ENCODE measurements around the gene CDC42BPB. TPM values are rescaled to one million over a fixed set of nuclear protein-coding genes. Genes with fewer than 3 reads are reported as not detected.

The CDC42BPB gene
- total RNA-seq, 1 experiment from 2014 or later: 82.7 TPM

DNA sequence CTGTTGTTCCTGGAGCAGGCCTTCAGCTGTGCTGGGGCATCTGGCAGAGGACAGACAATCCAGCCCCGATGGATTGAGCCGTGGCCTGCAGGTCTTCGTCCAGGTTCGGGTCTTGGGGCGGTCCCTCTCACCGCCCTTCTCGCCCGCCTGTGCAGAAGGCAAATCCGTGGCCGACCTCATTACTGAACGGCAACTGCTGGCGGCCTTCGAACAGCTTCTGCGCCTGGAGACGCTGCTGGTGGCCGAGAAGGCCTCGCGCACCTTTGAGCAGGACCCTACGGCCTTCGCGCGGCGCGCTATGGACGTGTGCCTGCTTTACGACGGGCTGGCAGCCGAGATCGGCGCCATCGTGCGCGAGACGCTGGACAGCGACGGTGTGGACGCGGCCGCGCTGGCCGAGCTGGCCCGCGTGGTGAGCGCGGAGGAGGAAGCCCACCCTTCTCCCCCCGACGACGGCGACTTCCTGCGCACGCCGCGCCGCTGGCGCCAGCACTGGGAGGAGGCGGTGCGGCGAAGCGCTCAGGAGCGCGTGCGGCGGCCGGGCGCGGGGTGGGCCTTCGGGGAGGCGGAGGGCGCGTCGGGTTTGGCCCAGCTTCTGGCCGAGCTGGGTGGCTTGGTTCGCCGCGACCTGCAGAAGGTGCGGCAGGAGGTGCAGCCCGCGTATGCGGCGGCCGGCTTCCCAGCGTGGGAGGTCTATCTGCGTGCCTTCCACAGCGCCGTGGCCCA lies 44.8 kb upstream of the CDC42BPB start:
- no TSS peak for BruUV-seq (replicated peaks)
- ChIA-PET POLR2A (no interaction called here), CTCF (interaction anchor here (0.7 to 2.7 kb wide), 4 partner anchors 27 to 285 kb away, joined by 3 to 17 read pairs (median 6); no protein-coding TSS in a partner anchor)
- Mint-ChIP-seq H3K36me3 (ENCODE audit: insufficient read depth, unreplicated experiment) (no peaks in the 10 kb centered on the region), H3K4me3 (ENCODE audit: unreplicated experiment) (no peak overlapping the region), H3K9me3 (ENCODE audit: unreplicated experiment) (no peaks in the 10 kb centered on the region), H3K27ac (ENCODE audit: low read depth, unreplicated experiment) (no peak overlapping the region), H3K27me3 (ENCODE audit: insufficient read depth, unreplicated experiment) (peaks cover 13% of the 10 kb centered on the region), H3K4me1 (ENCODE audit: insufficient read depth, unreplicated experiment) (peaks cover 4% of the 10 kb centered on the region)
- no peak for DNase-seq (ENCODE audit: unreplicated experiment)
- TF ChIP-seq, protein P1, sequence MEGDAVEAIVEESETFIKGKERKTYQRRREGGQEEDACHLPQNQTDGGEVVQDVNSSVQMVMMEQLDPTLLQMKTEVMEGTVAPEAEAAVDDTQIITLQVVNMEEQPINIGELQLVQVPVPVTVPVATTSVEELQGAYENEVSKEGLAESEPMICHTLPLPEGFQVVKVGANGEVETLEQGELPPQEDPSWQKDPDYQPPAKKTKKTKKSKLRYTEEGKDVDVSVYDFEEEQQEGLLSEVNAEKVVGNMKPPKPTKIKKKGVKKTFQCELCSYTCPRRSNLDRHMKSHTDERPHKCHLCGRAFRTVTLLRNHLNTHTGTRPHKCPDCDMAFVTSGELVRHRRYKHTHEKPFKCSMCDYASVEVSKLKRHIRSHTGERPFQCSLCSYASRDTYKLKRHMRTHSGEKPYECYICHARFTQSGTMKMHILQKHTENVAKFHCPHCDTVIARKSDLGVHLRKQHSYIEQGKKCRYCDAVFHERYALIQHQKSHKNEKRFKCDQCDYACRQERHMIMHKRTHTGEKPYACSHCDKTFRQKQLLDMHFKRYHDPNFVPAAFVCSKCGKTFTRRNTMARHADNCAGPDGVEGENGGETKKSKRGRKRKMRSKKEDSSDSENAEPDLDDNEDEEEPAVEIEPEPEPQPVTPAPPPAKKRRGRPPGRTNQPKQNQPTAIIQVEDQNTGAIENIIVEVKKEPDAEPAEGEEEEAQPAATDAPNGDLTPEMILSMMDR (IDR thresholded peaks at IDR 0.05; ENCODE audit: unreplicated experiment): no peak
- intact Hi-C loops (cut with micrococcal nuclease): no loop called here

- no peaks in the 10 kb centered on the region for H3K9me3 Mint-ChIP-seq (ENCODE audit: unreplicated experiment)
- BruUV-seq (replicated peaks): no TSS peak
- H3K36me3 Mint-ChIP-seq (ENCODE audit: insufficient read depth, unreplicated experiment): no peaks in the 10 kb centered on the region
- TF ChIP-seq, protein P1 (IDR thresholded peaks at IDR 0.05; ENCODE audit: unreplicated experiment): no peak
- H3K27me3 Mint-ChIP-seq (ENCODE audit: insufficient read depth, unreplicated experiment): peaks cover 13% of the 10 kb centered on the region
- ChIA-PET CTCF (interaction anchor here (0.6 to 2.7 kb wide), 8 partner anchors 9 to 477 kb away, joined by 3 to 17 read pairs (median 3); no protein-coding TSS in a partner anchor), POLR2A (interaction anchor here (1.1 kb wide), 1 partner anchor 160 kb away, joined by 7 read pairs; no protein-coding TSS in a partner anchor)
- peaks cover 4% of the 10 kb centered on the region for H3K4me1 Mint-ChIP-seq (ENCODE audit: insufficient read depth, unreplicated experiment)
- H3K27ac Mint-ChIP-seq (ENCODE audit: low read depth, unreplicated experiment): no peak overlapping the region
- H3K4me3 Mint-ChIP-seq (ENCODE audit: unreplicated experiment): no peak overlapping the region
- intact Hi-C loops (cut with micrococcal nuclease): no loop called here
- no peak for DNase-seq (ENCODE audit: unreplicated experiment)
These were observed 44.1 kb upstream of the CDC42BPB start for GRCh38 chr14:103101257-103101962.

DNA sequence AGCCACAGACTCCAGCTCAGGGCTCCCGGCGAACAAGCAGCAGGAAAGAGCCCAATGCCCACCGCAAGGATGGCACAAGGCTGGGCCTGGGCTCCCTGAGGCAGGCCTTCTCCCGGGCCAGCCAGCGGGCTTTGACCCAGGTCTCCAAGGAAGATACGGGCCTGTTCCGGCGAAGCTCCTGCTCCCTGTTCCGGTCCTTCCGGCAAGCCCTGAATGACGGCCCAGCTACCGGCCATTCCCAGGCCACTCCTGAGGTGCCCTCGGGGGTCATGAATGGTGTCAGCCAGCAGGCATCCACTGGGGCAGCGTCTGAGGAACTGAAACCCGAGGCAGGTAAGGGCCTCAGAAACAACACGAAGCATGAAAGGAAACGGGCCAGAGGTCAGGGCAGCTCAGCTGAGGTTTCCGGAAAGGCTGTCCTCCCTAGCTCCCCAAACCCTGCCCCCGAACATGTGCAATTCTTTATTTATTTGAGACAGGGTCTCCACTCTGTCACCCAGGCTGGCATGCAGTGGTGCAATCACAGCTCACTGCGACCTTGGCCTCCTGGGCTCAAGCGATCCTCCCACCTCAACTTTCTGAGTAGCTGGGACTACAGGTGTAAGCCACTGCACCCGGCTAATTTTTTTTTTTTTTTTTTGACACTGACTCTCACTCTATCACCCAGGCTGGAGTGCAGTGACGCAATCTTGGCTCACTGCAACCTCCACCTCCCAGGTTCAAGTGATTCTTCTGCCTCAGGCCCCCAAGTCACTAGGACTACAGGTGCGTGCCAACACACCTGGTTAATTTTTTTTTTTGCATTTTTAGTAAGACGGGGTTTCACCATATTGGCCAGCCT lies 43.2 kb upstream of the CDC42BPB start:
- intact Hi-C loops (cut with micrococcal nuclease): no loop called here
- Mint-ChIP-seq H3K4me1 (ENCODE audit: insufficient read depth, unreplicated experiment) (peaks cover 4% of the 10 kb centered on the region), H3K36me3 (ENCODE audit: insufficient read depth, unreplicated experiment) (no peaks in the 10 kb centered on the region), H3K9me3 (ENCODE audit: unreplicated experiment) (no peaks in the 10 kb centered on the region), H3K27me3 (ENCODE audit: insufficient read depth, unreplicated experiment) (peaks cover 10% of the 10 kb centered on the region), H3K4me3 (ENCODE audit: unreplicated experiment) (no peak overlapping the region), H3K27ac (ENCODE audit: low read depth, unreplicated experiment) (no peak overlapping the region)
- ChIA-PET POLR2A (interaction anchor here (0.6 to 1.5 kb wide), 5 partner anchors 157 to 278 kb away, joined by 3 to 7 read pairs (median 3); partner anchors contain the start of gene EIF5), CTCF (interaction anchor here (0.6 to 2.7 kb wide), 14 partner anchors 8 to 476 kb away, joined by 3 to 17 read pairs (median 4); no protein-coding TSS in a partner anchor)
- no TSS peak for BruUV-seq (replicated peaks)
- DNase-seq (ENCODE audit: unreplicated experiment): peak; percentile 66
- TF ChIP-seq, protein P1 (IDR thresholded peaks at IDR 0.05; ENCODE audit: unreplicated experiment): no peak

Data from MCF 10A (cell line).